CD4-positive, alpha-beta memory T cell (primary cell): Measurements from ENCODE around the gene APOL3. TPM values are rescaled to one million over a fixed set of nuclear protein-coding genes. Genes with fewer than 3 reads are reported as not detected.

Source experiments
- CTCF ChIA-PET: fragments of 350-600 bp; sonication (Branson Sonifier 250); formaldehyde crosslinking; loops from one replicate; lab custom pipeline; 2021; ENCODE audit warnings: inconsistent platforms; ENCODE audit not compliant: partially characterized antibody; lab: Charles Lee
- POLR2A ChIA-PET: fragments of 350-600 bp; sonication (Branson Sonifier 250); formaldehyde crosslinking; loops from one replicate; lab custom pipeline; 2021; ENCODE audit not compliant: partially characterized antibody; lab: Charles Lee
- DNase-seq, 5 donors: peaks; one replicate each; pipeline versions ENCODE4 v3.0.0 to v3.0.0-alpha.2; 2020 to 2022; ENCODE audit warnings: mixed read lengths in 1 of 5
- H3K27ac ChIP-seq: one replicate; pipeline ENCODE4 v1.7.0; 2013; ENCODE audit warnings: low read depth, low read length
- H3K27me3 ChIP-seq: 2 replicates; pipeline ENCODE4 v1.7.0; 2013; ENCODE audit warnings: mild to moderate bottlenecking, low read length, moderate library complexity; ENCODE audit not compliant: insufficient read depth
- H3K36me3 ChIP-seq: 2 replicates; pipeline ENCODE4 v1.7.0; 2013; ENCODE audit warnings: mild to moderate bottlenecking, low read length, moderate library complexity; ENCODE audit not compliant: insufficient read depth
- H3K4me1 ChIP-seq: 2 replicates; pipeline ENCODE4 v1.7.0; 2013; ENCODE audit warnings: mild to moderate bottlenecking, low read length, moderate library complexity; ENCODE audit not compliant: insufficient read depth
- H3K4me3 ChIP-seq, 2 donors: one replicate each; pipeline ENCODE4 v1.7.0; 2013; ENCODE audit warnings: low read length in 2 of 2, mild to moderate bottlenecking in 1 of 2
- H3K9me3 ChIP-seq, 2 donors: one replicate each; pipeline ENCODE4 v1.7.0; 2013; ENCODE audit warnings: low read length in 2 of 2, control low read depth in 1 of 2; ENCODE audit not compliant: control insufficient read depth in 1 of 2
- H3K27ac Mint-ChIP-seq, 7 donors: one replicate each; pipeline ENCODE4 v1.8.0; 2020 to 2021; ENCODE audit warnings: mixed read lengths in 7 of 7, mild to moderate bottlenecking in 6 of 7, inconsistent platforms in 3 of 7, moderate library complexity in 3 of 7
- H3K27me3 Mint-ChIP-seq, 2 donors: one replicate each; pipeline ENCODE4 v1.8.0; 2020 to 2021; ENCODE audit warnings: mixed read lengths in 2 of 2
- H3K36me3 Mint-ChIP-seq, 2 donors: one replicate each; pipeline ENCODE4 v1.8.0; 2020 to 2021; ENCODE audit warnings: mixed read lengths in 2 of 2, inconsistent platforms in 1 of 2, mild to moderate bottlenecking in 1 of 2
- H3K4me1 Mint-ChIP-seq, 4 donors: one replicate each; pipeline ENCODE4 v1.8.0; 2020 to 2021; ENCODE audit warnings: mixed read lengths in 4 of 4, mild to moderate bottlenecking in 1 of 4
- H3K4me3 Mint-ChIP-seq, 8 donors: one replicate each; pipeline ENCODE4 v1.8.0; 2020 to 2021; ENCODE audit warnings: mixed read lengths in 8 of 8, mild to moderate bottlenecking in 7 of 8, moderate library complexity in 6 of 8, inconsistent platforms in 3 of 8
- H3K9me3 Mint-ChIP-seq, 8 donors: one replicate each; pipeline ENCODE4 v1.8.0; 2020 to 2021; ENCODE audit warnings: mixed read lengths in 8 of 8, mild to moderate bottlenecking in 5 of 8, inconsistent platforms in 3 of 8, moderate library complexity in 1 of 8
- intact Hi-C: fragments of 100-400 bp; cut with micrococcal nuclease; formaldehyde crosslinking; loops from one replicate; pipeline ENCODE4 v1.15.1; 2023
- polyA plus RNA-seq, 2 donors: library from polyadenylated mRNA; unstranded; fragments of 300-500 nt; fragmentation: Illumina TruSeq; gene quantifications; one replicate each; pipeline ENCODE4 v1.2.3, GENCODE V29; 2021
- total RNA-seq, 2 experiments: library from RNA; stranded (reverse); gene quantifications; one replicate each; pipeline ENCODE4 v1.2.3, GENCODE V29; 2021

The APOL3 gene
- total and polyA plus RNA-seq, 4 experiments from 2014 or later: 47.4 to 229 (median 161) TPM

GRCh38 chr22:36129486-36130388 is 30.8 kb downstream of the APOL3 start:
- Histone ChIP-seq H3K27ac (no peak overlapping the region), H3K27me3 (no peaks in the 10 kb centered on the region), H3K4me1 (peaks cover 11% of the 10 kb centered on the region), H3K4me3 (no peak overlapping the region), H3K9me3 (no peaks in the 10 kb centered on the region), H3K36me3 (no peaks in the 10 kb centered on the region)
- intact Hi-C loops: no loop called here
- DNase-seq: no peak
- no peak overlapping the region for H3K27ac Mint-ChIP-seq
- no peaks in the 10 kb centered on the region for H3K9me3 Mint-ChIP-seq
- no peaks in the 10 kb centered on the region for H3K27me3 Mint-ChIP-seq
- H3K4me1 Mint-ChIP-seq: peaks cover 3 to 17% (median 16%) of the 10 kb centered on the region in 4 donors
- H3K4me3 Mint-ChIP-seq: no peak overlapping the region
- CTCF ChIA-PET: interaction anchor here (0.9 kb wide), 2 partner anchors 12 to 64 kb away, joined by 3 to 4 read pairs; no protein-coding TSS in a partner anchor
- POLR2A ChIA-PET: no interaction called here
- peaks cover 0 to 2% of the 10 kb centered on the region in 2 donors for H3K36me3 Mint-ChIP-seq

DNA sequence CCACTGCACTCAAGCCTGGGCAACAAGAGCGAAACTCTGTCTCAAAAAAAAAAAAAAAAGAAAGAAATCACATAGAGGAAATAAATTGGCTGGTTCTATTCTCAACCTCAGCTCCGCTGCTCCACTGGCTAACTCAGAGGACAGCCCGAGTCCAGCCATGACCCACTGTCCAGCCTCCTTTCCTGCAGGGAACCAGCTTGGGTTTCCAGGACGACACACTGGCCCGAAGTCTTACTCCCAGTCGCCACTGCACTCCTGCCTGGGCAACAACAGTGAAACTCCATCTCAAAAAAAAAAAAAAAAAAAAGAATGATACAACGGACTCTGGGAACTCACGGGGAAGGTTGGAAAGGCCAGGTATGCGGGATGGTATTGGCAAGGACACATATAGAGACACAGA is 31.5 kb downstream of the APOL3 start:
- H3K27ac Mint-ChIP-seq: no peak overlapping the region
- intact Hi-C loops: no loop called here
- H3K27me3 Mint-ChIP-seq: no peaks in the 10 kb centered on the region
- ChIA-PET CTCF (interaction anchor here (0.9 kb wide), 1 partner anchor 64 kb away, joined by 4 read pairs; no protein-coding TSS in a partner anchor), POLR2A (no interaction called here)
- H3K4me1 ChIP-seq: peaks cover 9% of the 10 kb centered on the region
- no peak overlapping the region for H3K4me3 Mint-ChIP-seq
- H3K4me3 ChIP-seq: no peak overlapping the region
- no peaks in the 10 kb centered on the region for H3K36me3 ChIP-seq
- H3K27ac ChIP-seq: no peak overlapping the region
- no peak for DNase-seq
- H3K9me3 ChIP-seq: no peaks in the 10 kb centered on the region
- no peaks in the 10 kb centered on the region for H3K27me3 ChIP-seq
- peaks cover 0 to 2% of the 10 kb centered on the region in 2 donors for H3K36me3 Mint-ChIP-seq
- H3K9me3 Mint-ChIP-seq: no peaks in the 10 kb centered on the region
- H3K4me1 Mint-ChIP-seq: peaks cover 3 to 17% (median 12%) of the 10 kb centered on the region in 4 donors

DNA sequence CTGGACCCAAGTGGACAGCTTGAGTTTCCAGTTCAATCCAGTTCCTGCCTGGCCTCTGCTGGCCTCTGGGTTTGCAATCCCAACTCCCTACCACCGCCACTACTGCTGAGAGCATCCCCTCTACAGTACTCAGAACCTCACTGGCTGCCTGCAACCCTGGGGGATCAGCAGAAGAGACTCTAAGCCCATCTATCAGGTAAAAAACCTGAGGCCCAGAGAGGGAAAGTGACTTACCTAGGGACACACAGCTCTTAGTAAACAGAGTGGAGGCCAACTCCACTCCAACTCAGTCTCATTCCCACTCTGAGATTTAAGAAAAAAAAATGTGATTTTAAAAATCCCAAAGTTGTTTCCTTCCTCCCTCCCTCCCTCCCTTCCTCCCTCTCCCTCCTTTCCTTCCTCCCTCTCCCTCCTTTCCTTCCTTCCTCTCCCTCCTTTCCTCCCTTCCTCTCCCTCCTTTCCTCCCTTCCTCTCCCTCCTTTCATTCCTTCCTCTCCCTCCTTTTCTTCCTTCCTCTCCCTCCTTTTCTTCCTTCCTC is 34.5 kb downstream of the APOL3 start:
- Mint-ChIP-seq H3K4me3 (no peak overlapping the region), H3K27me3 (no peaks in the 10 kb centered on the region), H3K36me3 (no peaks in the 10 kb centered on the region), H3K27ac (no peak overlapping the region), H3K4me1 (peaks cover 3 to 18% (median 9%) of the 10 kb centered on the region in 4 donors), H3K9me3 (peaks cover 0 to 3% (median 0%) of the 10 kb centered on the region in 8 donors)
- Histone ChIP-seq H3K36me3 (no peaks in the 10 kb centered on the region), H3K27me3 (no peaks in the 10 kb centered on the region), H3K4me1 (peaks cover 11% of the 10 kb centered on the region), H3K9me3 (no peaks in the 10 kb centered on the region), H3K27ac (no peak overlapping the region), H3K4me3 (no peak overlapping the region)
- POLR2A ChIA-PET: no interaction called here
- DNase-seq: no peak
- CTCF ChIA-PET: interaction anchor here (0.8 to 2.5 kb wide), 5 partner anchors 16 to 869 kb away, joined by 3 to 11 read pairs (median 6); partner anchors contain the start of gene HMGXB4
- intact Hi-C loops: loop anchor here (2.0 kb wide), 2 partner anchors 543 to 695 kb away; no protein-coding TSS in a partner anchor

- Histone ChIP-seq H3K9me3 (no peaks in the 10 kb centered on the region), H3K4me3 (no peak overlapping the region), H3K27ac (no peak overlapping the region), H3K4me1 (peaks cover 11% of the 10 kb centered on the region), H3K36me3 (no peaks in the 10 kb centered on the region), H3K27me3 (no peaks in the 10 kb centered on the region)
- H3K27me3 Mint-ChIP-seq: no peaks in the 10 kb centered on the region
- H3K36me3 Mint-ChIP-seq: no peaks in the 10 kb centered on the region
- no peak for DNase-seq
- H3K27ac Mint-ChIP-seq: no peak overlapping the region
- intact Hi-C loops: loop anchor here (2.0 kb wide), 2 partner anchors 543 to 695 kb away; no protein-coding TSS in a partner anchor
- peaks cover 3 to 18% (median 9%) of the 10 kb centered on the region in 4 donors for H3K4me1 Mint-ChIP-seq
- POLR2A ChIA-PET: interaction anchor here (1.4 kb wide), 1 partner anchor 774 kb away, joined by 3 read pairs; no protein-coding TSS in a partner anchor
- H3K9me3 Mint-ChIP-seq: peaks cover 0 to 3% (median 0%) of the 10 kb centered on the region in 8 donors
- H3K4me3 Mint-ChIP-seq: no peak overlapping the region
- CTCF ChIA-PET: interaction anchor here (0.8 to 2.5 kb wide), 8 partner anchors 10 to 868 kb away, joined by 3 to 15 read pairs (median 8); partner anchors contain the start of gene HMGXB4
These were observed 35.1 kb downstream of the APOL3 start for GRCh38 chr22:36125434-36125833.

DNA sequence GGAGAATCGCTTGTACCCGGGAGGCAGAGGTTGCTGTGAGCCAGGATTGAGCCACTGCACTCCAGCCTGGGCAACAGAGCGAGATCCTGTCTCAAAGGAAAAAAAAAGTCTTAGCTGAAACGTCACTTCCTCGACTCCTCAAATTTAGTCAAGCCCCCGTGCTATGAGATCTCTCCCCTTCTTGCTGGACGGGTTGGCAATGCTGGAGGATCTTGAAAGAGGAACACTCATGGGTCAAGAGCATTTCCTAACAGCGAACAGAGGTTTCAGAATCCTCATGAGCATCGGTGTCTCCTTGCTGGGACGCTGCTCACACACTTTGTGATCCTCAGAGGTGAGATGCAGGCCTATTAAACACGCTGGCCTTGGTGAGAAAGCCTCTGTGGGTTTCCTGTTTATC is 35.9 kb downstream of the APOL3 start:
- H3K4me3 ChIP-seq: no peak overlapping the region
- H3K27ac ChIP-seq: no peak overlapping the region
- Mint-ChIP-seq H3K27me3 (no peaks in the 10 kb centered on the region), H3K4me1 (peaks cover 3 to 18% (median 9%) of the 10 kb centered on the region in 4 donors), H3K4me3 (peak overlapping the region in 1 of 8 donors; percentile 16), H3K9me3 (peaks cover 0 to 3% (median 0%) of the 10 kb centered on the region in 8 donors), H3K36me3 (no peaks in the 10 kb centered on the region), H3K27ac (peak overlapping the region in 3 of 7 donors; percentile 22 to 66 (median 47))
- intact Hi-C loops: loop anchor here (1.0 to 5.0 kb wide), 6 partner anchors 57 to 774 kb away; no protein-coding TSS in a partner anchor
- H3K9me3 ChIP-seq: no peaks in the 10 kb centered on the region
- CTCF ChIA-PET: interaction anchor here (1.0 to 2.5 kb wide), 18 partner anchors 8 to 867 kb away, joined by 3 to 15 read pairs (median 4); partner anchors contain the start of gene HMGXB4
- H3K4me1 ChIP-seq: peaks cover 11% of the 10 kb centered on the region
- DNase-seq: no peak
- POLR2A ChIA-PET: interaction anchor here (1.4 kb wide), 2 partner anchors 476 to 774 kb away, joined by 3 to 4 read pairs; partner anchors contain the start of gene APOL6
- H3K27me3 ChIP-seq: no peaks in the 10 kb centered on the region
- H3K36me3 ChIP-seq: no peaks in the 10 kb centered on the region

DNA sequence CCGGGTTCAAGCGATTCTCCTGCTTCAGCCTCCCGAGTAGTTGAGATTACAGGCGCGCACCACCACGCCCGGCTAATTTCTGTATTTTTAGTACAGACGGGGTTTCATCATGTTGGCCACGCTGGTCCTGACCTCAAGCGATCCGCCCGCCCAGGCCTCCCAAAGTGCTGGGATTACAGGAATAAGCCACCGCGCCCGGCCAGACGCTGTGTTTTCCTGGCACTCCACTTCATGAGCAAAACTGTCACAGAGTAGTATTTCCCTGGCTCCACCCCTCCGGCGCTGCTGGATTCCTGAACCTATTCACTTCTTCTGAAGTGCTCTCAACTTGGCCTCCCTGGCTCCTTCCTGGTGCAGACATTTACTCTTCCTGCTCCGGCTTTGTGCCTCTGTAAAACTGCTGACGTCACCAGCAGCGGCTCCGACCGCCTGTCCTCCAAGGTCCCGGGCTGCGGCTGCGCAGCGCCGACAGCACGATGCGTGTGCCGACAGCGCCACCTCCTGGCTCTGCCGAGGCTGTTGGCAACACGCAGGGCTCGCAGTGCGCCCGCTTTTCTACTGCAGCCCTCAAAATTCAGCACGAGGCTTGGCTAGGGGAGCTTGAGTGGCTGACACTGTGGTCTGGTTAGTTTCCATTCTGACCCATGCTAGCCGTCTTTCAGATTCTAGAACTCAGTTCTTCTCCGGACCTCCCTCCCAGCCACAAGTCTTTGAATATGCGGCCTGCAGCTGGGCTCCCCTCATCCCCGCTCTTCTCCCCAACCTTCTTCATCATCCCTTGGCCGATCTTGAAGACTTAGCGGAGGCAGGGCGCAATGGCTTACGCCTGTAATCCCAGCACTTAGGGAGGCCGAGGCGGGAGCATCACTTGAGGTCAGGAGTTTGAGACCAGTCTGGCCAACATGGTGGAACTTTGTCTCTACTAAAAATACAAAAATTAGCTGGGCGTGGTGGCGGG is 36.6 kb downstream of the APOL3 start:
- H3K9me3 Mint-ChIP-seq: peaks cover 0 to 3% (median 0%) of the 10 kb centered on the region in 8 donors
- ChIA-PET POLR2A (interaction anchor here (1.4 kb wide), 2 partner anchors 476 to 773 kb away, joined by 3 to 4 read pairs; partner anchors contain the start of gene APOL6), CTCF (interaction anchor here (1.0 to 2.5 kb wide), 17 partner anchors 9 to 773 kb away, joined by 3 to 15 read pairs (median 4); no protein-coding TSS in a partner anchor)
- intact Hi-C loops: loop anchor here (1.0 to 5.0 kb wide), 6 partner anchors 57 to 774 kb away; no protein-coding TSS in a partner anchor
- H3K27me3 Mint-ChIP-seq: no peaks in the 10 kb centered on the region
- H3K27ac Mint-ChIP-seq: peak overlapping the region; percentile 66 to 98 (median 93)
- peak overlapping the region; percentile 37 for H3K27ac ChIP-seq
- peaks cover 11% of the 10 kb centered on the region for H3K4me1 ChIP-seq
- H3K4me1 Mint-ChIP-seq: peaks cover 3 to 18% (median 9%) of the 10 kb centered on the region in 4 donors
- no peaks in the 10 kb centered on the region for H3K27me3 ChIP-seq
- H3K4me3 ChIP-seq: peak overlapping the region in 1 of 2 donors; percentile 59
- DNase-seq: peak; percentile 90 to 93 (median 92)
- H3K36me3 ChIP-seq: no peaks in the 10 kb centered on the region
- no peaks in the 10 kb centered on the region for H3K36me3 Mint-ChIP-seq
- no peaks in the 10 kb centered on the region for H3K9me3 ChIP-seq
- H3K4me3 Mint-ChIP-seq: peak overlapping the region; percentile 72 to 84 (median 80)
